Retina (tissue), 1 donor: ENCODE data around the gene PROX1.

ENCODE experiments used
- DNase-seq: peaks from one replicate; pipeline ENCODE4 v3.0.0-alpha.2; 2016

PROX1 gene

DNA sequence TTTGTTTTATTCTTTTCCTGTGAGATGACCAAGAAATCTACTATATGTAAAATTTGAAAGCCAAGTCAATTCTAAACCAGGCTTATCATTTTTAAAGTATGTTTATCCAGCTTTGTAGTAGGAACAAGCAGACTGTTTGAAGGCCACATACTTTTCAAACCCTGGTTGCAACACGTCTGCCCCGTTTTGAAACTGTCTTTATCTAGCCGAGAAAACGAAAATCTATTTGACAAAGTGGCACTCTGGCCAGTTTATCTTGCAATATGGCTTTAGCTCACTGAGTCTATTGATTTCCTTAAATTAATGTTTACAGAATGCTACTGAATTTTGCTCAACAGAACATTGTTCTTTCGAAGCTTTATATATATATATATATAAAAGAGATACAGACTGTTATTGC lies 39.7 kb downstream of the PROX1 start:
- no peak for DNase-seq

DNA sequence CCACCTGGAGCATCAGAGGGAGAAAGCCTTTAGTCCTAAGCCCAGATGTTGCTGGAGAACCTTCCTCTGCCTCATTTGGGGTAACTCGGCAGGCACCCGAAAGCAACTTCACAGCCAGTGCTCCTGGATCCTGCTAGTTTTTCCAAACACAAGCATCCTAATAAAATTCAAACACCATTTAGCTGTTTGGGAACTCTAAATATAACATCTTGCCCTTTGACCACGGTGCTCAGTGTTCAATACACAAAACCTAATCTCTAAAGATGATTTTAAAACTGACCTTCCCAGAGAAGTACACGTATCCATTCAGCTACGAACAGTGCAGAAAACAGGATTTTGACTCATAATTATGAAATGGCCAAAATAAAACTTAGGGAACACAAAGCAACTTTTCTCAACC lies 40.3 kb downstream of the PROX1 start:
- no peak for DNase-seq

DNA sequence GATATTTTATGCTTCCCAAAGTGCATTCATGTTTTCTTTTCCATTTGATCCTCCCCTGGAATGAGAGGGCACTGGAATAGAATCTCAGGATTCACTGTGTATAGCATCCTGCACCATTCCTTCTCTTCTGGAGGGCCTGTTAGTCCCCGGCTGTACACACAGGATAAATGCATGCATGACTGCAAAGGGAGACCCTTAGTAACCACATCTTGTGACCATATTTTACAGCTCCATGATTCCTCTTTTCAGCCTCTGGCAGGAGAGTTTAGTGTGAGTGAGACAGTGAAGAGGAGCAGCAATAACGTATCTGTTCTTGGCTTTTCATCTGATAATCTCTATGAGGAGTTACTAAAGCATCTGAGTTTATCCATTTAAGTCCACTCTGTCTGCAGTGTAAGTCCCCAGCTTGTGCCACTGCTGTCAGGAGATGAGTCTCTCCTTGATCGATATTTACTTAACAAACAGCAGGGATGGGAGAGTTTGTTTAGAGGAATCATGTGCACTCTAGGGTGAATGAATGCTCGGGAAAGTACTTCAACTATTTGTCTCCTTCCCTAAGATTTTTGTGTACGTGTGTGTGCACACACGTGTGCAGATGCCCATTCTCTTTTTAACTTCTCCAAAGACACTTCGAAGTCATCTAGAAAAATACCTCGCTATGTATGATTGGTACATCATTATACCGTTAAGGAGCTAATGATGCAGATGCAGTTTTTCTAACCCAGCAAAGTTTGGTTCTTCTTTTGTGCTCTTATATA lies 41.1 kb downstream of the PROX1 start:
- DNase-seq: peak; percentile 56

DNA sequence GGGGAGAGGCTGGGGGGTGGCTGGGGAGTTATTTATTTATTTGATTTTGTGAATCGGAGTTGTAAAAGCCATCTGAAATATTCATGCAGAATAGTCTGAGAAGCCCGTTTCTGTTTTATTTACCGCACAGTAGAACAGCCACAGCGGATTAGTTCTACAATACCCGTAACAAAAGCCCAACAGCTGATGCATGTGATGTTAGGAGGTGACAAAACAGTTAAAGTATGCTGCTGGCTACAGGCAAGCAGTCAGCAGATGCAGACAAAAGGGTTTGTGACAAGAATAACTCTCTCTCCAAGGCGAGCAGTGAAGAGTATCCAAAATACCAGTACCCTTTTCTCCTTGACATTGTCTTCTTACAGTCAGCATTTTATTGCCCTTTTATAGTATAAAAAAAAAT lies 42.0 kb downstream of the PROX1 start:
- DNase-seq: peak; percentile 38

DNA sequence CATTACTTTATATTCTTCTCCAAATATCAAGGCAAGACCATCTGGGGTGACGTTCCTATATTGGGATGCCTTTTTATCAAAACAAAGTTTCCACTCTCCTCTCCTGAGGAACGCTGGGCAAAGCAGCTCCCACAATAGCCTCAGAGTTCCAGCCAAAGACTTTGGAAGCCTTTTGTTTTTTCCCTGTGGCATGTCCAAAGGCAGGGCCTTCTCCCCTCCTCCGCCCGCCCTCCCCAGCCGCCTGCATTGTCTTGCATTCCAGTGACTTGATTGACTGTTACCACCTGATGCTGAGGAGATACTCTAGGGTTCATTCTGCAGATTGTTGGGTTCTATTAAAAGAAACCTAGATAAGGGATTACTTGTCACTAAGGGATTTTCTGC lies 43.5 kb downstream of the PROX1 start:
- DNase-seq: no peak

DNA sequence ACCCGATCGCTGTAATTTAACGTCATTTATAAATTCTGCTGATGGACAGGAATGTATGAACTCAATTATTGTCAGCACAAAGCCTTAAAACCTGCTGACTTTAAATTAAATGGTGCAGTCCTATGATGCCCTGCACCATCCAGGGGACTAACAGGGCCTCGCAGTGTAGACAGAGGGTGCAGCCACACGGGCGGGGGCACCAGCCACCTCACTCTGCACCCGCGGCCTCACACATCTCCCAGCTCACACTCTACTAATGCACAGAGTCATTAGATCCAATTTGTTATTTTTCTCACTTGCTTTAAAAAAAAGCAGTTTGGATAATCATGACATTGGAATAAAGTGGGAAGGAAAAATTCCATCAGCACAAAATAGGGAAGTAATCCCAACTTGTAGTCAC lies 49.7 kb downstream of the PROX1 start:
- no peak for DNase-seq

DNA sequence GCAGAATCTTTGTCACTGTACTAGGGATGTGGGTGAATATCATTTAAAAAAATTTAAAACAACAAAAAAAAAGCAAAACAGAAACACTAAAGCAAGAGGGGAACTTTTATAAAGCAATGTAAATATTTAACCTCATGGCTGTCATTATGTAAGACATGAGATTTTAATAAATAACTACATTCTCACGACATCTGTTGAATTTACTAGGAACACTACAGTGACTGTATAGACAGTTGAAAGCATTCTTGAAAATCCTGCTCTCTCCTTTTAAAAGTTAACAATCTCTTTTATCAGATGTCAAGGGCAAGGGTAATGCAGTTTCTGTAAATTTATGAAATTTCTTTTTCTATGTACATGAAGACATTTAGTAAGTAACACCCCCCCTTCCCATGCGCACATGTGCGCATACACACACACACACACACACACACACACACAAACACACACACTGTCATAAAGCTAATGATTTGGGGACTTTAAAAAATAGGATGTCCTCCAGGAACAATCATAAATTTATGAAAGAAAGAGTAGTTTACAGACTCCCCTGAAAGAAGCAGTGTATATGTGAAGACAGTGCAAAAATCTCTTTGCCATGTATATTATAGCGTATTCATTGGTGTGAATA lies 51.7 kb downstream of the PROX1 start:
- DNase-seq: no peak

DNA sequence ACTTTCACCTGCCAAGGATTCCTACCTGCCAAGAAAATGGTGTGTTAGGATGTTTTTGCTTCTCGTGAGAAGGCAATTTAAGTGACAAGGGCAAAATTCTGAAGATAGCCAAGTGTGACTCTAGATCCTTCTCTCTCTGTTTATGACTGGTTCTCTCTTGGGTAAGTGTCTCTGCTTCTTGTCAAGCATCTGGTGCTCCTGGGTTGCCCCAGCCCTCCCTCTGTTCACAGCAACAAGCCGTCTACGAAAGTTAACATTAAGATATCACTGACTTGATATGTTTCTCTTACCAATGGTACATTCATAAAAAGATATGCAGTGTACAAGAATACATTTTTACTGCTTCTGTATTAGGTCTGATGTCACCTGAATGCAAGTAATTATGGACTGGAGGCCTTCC lies 55.4 kb downstream of the PROX1 start:
- DNase-seq: no peak

DNA sequence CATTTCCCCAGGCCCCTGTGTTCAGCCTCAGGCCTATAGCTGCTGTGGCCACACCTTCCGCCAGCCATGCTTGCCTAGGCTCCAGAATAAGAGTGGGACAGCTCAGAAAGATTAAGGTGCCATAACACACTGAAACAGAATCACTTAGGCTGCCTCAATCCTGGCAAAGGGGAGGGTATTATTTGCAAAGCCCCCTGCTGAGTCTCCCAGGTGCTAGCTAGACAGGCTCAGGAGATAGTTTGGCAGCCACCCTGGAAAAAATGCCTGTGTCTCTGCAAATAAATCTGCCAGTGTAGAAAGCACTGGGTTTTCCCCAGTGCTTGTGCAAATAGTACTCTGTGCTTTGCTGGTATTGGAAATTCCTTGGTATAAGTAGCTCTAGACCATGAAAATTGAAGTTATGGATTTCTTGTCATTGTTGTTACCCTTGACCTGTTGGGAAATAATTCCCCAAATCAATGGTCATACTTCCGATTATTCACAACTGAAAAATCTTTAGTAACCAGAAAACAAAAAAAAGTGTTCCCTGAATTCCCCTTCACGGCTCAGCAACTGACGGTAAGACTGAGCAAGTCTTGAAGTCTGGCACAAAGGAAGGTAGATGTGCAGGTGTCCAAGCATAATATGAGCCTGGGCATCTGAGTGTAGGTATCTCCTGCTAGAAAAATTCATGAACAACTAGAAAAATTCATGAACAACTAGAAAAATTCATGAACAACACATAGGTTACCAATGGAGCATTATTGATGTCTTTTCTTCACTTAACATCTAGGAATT lies 56.9 kb downstream of the PROX1 start:
- DNase-seq: no peak

- DNase-seq: no peak
These were observed 63.0 kb downstream of the PROX1 start for GRCh38 chr1:214050513-214051401.

DNA sequence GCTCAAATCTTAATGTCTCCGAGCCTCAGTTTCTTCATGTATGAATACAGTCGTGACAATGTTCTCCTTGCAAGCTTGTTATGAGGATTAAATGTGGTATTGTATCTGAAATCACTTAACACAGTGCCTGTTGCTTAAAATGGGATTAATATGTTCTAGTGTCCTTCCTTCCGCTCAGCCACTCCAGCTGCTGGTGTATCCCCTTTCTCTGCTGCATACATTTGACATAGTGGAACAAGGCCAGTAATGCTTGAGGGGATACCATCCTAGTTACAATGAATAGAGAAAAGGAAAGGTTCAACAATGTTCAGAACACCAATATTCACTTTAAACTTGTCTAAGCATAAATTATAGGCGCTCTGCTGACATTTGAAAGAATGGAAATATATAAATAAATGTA lies 64.0 kb downstream of the PROX1 start:
- DNase-seq: no peak

DNA sequence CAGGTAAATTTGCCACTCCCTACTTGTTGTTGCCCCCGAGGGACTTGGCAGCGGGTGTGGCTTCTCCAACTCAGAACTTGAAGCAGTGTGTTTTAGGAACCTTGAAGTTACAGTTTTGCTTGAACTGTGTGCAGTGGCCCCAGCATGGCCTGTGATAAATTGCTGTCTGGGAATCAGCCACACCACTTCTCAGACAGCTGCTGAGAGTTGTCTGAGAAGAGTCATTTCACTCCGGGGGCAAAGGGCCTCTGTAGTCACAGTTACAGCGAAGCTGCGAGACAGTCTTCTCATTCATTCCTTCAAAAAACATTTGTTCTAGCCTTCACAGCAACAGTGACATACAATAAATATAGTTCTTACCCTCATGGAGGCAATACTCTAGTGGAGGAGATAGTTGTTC lies 70.3 kb downstream of the PROX1 start:
- DNase-seq: no peak

DNA sequence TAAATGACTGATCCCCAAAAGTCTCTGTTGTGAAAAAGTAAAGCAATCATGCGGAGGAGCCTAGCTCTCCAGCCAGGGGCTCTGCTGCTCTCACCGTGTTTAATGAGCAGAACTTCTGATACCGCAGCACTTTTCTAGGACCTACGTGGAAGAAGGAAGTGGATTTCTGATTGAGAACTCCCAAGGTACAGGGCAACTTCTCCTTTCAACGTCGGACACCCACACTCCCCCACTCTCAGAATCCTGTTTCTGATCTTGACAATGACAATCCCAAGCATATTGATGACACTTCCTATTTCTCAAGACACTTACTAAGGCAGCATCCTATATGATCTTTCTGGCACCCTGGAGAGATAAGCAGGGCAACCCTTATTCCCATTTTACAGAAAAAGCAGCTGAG lies 78.4 kb downstream of the PROX1 start:
- DNase-seq: no peak

DNA sequence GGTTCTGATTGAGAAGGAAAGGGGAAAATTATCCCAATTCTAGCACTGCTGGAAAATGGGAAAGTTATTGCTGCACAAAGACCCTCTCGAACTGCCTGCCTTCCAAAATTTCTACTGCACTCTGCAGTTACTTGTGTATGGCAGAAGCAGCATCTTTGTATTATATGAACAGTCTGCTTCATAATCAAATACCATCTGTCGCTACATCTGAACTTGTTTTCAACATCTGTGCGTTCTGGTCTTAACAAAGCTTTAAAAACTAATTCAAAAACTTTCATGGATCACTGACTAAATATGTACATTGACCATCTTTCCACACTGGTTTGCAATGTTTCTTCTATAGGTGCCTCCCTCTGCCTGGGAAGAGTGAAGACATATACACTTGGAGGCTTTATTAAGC lies 79.2 kb downstream of the PROX1 start:
- no peak for DNase-seq

- no peak for DNase-seq
These were observed 79.6 kb downstream of the PROX1 start for GRCh38 chr1:214067397-214067796.

DNA sequence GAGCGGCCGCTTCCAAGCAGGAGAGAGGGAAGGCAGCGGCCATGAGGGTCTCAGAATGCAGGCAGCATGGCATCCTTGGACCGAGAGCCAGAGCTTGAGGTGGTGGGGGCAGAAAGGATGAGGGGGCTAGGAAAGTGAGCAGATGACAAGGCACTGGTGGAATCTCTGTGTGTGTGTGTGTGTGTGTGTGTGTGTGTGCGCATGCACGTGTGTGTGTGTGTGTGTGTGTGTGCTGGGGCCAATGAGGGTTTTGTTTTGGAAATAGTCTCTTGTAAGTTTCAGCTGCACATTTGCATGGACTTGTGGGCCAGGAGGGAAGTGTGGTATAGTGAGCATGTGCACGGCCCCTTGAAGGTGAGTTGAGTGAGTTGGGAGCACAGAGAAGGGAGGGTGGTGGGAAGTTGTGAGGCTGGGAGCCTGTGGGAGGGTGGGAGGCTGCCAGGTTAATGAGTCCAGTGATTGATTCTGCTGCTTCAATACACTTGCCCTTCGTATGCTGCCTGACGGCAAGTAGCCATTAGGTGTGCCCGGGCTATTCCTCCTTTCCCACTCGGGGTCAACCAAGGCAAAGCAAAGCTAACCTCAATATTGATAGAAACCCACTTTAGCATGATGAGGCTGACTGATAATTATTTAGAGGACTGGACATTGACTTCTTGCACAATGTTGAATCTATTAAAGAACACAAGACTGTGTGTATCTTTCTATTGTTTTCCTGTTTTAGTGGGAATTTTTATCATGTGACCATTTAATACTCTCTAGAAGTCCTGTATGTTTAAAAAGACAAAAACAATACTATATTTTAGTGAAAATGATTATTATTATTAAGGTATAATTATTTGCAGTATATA lies 80.3 kb downstream of the PROX1 start:
- no peak for DNase-seq

DNA sequence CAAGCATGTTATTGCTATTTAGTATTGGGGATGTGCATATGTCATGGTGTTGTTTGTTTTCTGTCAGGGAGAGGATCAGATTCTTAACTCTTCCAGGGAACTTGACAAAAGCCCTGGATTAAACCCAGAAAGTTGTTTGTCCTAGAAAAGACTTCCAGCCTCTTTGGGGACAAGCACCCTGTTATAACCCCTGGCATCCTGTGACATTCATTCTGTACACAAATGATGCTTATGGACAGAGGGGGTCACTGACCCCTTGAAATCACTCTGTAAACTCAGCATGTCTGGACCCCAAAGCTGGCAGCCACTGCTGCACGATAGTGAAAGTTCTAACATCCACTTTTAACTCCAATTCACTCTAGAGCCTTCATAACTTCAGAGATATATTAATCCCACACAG lies 81.2 kb downstream of the PROX1 start:
- no peak for DNase-seq

DNA sequence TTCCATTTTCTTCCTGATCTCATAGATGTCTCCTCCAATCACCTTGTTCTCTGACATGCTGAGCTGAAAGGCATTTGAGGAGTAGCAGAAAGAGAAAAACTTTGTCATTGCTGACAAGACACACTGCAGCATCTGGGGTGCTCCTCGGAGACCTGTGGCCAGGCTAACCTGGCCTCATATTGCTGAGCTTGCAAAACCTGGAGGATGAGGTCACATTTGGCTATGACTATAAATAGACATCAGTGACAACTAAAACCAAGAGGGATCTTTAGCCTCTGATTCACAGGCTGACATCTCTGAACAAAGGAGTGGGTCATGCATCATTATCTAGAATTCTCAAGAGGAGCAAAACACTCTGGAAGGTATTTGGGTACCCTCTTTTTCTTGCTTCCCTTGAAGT lies 83.7 kb downstream of the PROX1 start:
- DNase-seq: no peak

DNA sequence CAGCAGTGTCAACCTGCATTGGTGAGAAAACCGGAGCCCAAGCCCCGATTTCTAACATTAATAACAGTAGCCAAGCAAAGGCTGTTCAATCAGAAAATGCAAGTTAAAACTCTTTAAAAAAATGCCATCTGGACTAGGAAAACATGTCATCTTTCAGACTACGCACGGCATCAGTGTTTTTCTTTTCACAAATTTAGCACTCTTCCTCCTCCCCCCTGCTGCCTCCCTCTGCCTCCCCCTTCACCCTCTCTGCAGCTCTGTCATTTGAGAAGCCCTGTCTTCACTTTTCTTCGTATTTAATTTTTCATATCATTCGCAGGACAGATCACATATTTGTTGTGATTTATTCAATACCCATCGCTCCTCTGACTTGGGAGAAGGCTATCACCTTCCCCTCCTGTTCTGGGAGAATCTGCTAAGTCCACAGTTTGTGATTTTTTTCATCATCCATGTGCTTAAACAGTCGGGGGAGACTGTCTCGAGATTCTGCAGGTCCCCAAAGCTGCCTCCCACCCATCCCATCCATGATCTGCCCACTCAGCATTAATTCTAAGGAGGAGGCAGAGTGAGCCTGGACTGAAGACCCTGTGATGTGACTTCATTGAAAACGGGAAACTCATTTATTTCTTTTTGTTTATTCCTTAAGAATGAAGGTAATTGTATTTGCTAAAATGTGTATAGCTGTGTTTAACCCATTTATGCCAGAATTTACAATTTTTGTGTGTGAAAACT lies 84.8 kb downstream of the PROX1 start:
- no peak for DNase-seq

- no peak for DNase-seq
These were observed 86.7 kb downstream of the PROX1 start for GRCh38 chr1:214074477-214074876.

GRCh38 chr1:214075305-214075998 lies 87.7 kb downstream of the PROX1 start:
- DNase-seq: no peak
